ENCODE measurements around the gene BRCA2.

GRCh38 chr13:32334671-32335070 is 19.4 kb downstream of the BRCA2 start:
- no peak for TF ChIP-seq EZH2phosphoT487 (IDR thresholded peaks at IDR 0.05; ENCODE audit: unreplicated experiment)
- no peak for TF ChIP-seq STAT1 (IDR thresholded peaks at IDR 0.05; ENCODE audit: unreplicated experiment)
- TF ChIP-seq CTCF (conservative IDR thresholded peaks at IDR 0.05; ENCODE audit: low read depth in 2 of 2) = no peak
- TF ChIP-seq REST (IDR thresholded peaks at IDR 0.05; ENCODE audit: unreplicated experiment) = no peak
- no peak for TF ChIP-seq POLR2AphosphoS5 (IDR thresholded peaks at IDR 0.05; ENCODE audit: low read depth)
- TF ChIP-seq ZNF331 (CRISPR knock-in tag; IDR thresholded peaks at IDR 0.05; ENCODE audit: low read depth) = no peak
- TF ChIP-seq EZH2 (IDR thresholded peaks at IDR 0.05; ENCODE audit: low read depth, unreplicated experiment) = no peak
- no peak for TF ChIP-seq ETS1 (IDR thresholded peaks at IDR 0.05)
- no peak for TF ChIP-seq ZNF114 (CRISPR knock-in tag; IDR thresholded peaks at IDR 0.05)
- no peak for TF ChIP-seq CREB1 (CRISPR knock-in tag; IDR thresholded peaks at IDR 0.05; ENCODE audit: low read depth)
- TF ChIP-seq NANOG (IDR thresholded peaks at IDR 0.05; ENCODE audit: borderline replicate concordance) = no peak
- TF ChIP-seq JUNB (IDR thresholded peaks at IDR 0.05; ENCODE audit: unreplicated experiment) = no peak
